GM12892 (cell line): ENCODE results near the gene CRKL.

ENCODE experiments used
- POLR2AphosphoS5 ChIP-seq: IDR thresholded peaks from 2 replicates; pipeline ENCODE4 v1.6.1; 2011; ENCODE audit warnings: low read depth, low read length, control low read depth
- TAF1 ChIP-seq: IDR thresholded peaks from 2 replicates; pipeline ENCODE4 v1.6.1; 2011; ENCODE audit warnings: low read depth, mild to moderate bottlenecking, control low read depth, low read length, borderline replicate concordance

- no peak for TF ChIP-seq POLR2AphosphoS5
- no peak for TF ChIP-seq TAF1
These were observed 45.3 kb downstream of the CRKL start for GRCh38 chr22:20962491-20962945.
